GM12878 (cell line): ENCODE measurements around the gene CACNA2D3. TPM values are rescaled to one million over a fixed set of nuclear protein-coding genes. Genes with fewer than 3 reads are reported as not detected.

ENCODE experiments used
- ATAC-seq: fragments of 200-7000 bp; cut with Tn5 transposase; 3 replicates; pipeline ENCODE4 v1.9.1; 2020; ENCODE audit warnings: mild to moderate bottlenecking, moderate library complexity
- BruUV-seq: library from RNA; stranded (reverse); fragments of 400-500 nt; replicated peaks from 2 replicates; lab custom pipeline; 2021; lab: Mats Ljungman, UMichigan
- CTCF ChIA-PET: fragments of 300-600 bp; sonication (Branson Sonifier 250); formaldehyde crosslinking; extraction: SDS; loops from one replicate; lab custom pipeline; 2021; ENCODE audit warnings: inconsistent platforms; lab: Yijun Ruan, JAX
- POLR2A ChIA-PET: fragments of 350-600 bp; formaldehyde crosslinking; extraction: SDS; loops from one replicate; lab custom pipeline; 2021; ENCODE audit warnings: inconsistent platforms; lab: Charles Lee
- RAD21 ChIA-PET: fragments of 300-600 bp; sonication (Branson Sonifier 250); formaldehyde crosslinking; loops from one replicate; lab custom pipeline; 2023; ENCODE audit warnings: antibody characterized with exemption; ENCODE audit not compliant: unreplicated experiment; lab: Charles Lee
- SMC1A ChIA-PET: fragments of 300-600 bp; sonication (Branson Sonifier 250); formaldehyde crosslinking; loops from one replicate; lab custom pipeline; 2023; ENCODE audit not compliant: unreplicated experiment, uncharacterized antibody; lab: Charles Lee
- DNase-seq: peaks from one replicate; pipeline ENCODE4 v3.0.0-alpha.2; 2011; ENCODE audit warnings: low read depth, low spot score
- FAIRE-seq: peaks from 3 replicates; lab custom pipeline; 2011; peaks lifted over from hg19 to GRCh38; lab: Jason Lieb, UNC
- H2AFZ ChIP-seq: 2 replicates; pipeline ENCODE4 v1.6.0; 2011; ENCODE audit warnings: low read depth, low read length, control low read depth; ENCODE audit not compliant: control insufficient read depth
- H3K27ac ChIP-seq: 2 replicates; pipeline ENCODE4 v1.5.1; 2011; ENCODE audit warnings: control low read depth; ENCODE audit not compliant: control insufficient read depth, insufficient read depth
- H3K27me3 ChIP-seq, 2 experiments: replicated peaks in 1 of 2; 2 replicates each; pipeline versions ENCODE4 v1.6.0 to v1.6.1; 2011; ENCODE audit warnings: low read length in 1 of 2; ENCODE audit not compliant: control insufficient read depth in 2 of 2, insufficient read depth in 2 of 2
- H3K36me3 ChIP-seq, 2 experiments: 2 replicates each; pipeline ENCODE4 v1.5.1; 2011; ENCODE audit warnings: low read length in 1 of 2; ENCODE audit not compliant: control insufficient read depth in 2 of 2, insufficient read depth in 2 of 2
- H3K4me1 ChIP-seq: 2 replicates; pipeline ENCODE4 v1.6.1; 2011; ENCODE audit warnings: mild to moderate bottlenecking, low read length, moderate library complexity, mixed read lengths; ENCODE audit not compliant: control insufficient read depth, insufficient read depth
- H3K4me2 ChIP-seq: 2 replicates; pipeline ENCODE4 v1.6.0; 2011; ENCODE audit warnings: control low read depth; ENCODE audit not compliant: control insufficient read depth, insufficient read depth
- H3K4me3 ChIP-seq: fragments of 200-600 bp; sonication (generic); 2 replicates; pipeline ENCODE4 v1.5.1; 2016
- H3K79me2 ChIP-seq: 2 replicates; pipeline ENCODE4 v1.6.0; 2011; ENCODE audit warnings: low read length; ENCODE audit not compliant: control insufficient read depth, insufficient read depth
- H3K9ac ChIP-seq: 2 replicates; pipeline ENCODE4 v1.8.0; 2011; ENCODE audit warnings: low read length, control low read depth, mixed read lengths; ENCODE audit not compliant: control insufficient read depth, insufficient read depth
- H3K9me3 ChIP-seq: replicated peaks from 3 replicates; pipeline ENCODE4 v1.5.1; 2011; ENCODE audit warnings: mild to moderate bottlenecking, low read length; ENCODE audit not compliant: control insufficient read depth, insufficient read depth
- H4K20me1 ChIP-seq: 2 replicates; pipeline ENCODE4 v1.6.0; 2011; ENCODE audit not compliant: control insufficient read depth, insufficient read depth
- BRCA1 ChIP-seq: IDR thresholded peaks from 2 replicates; pipeline ENCODE4 v1.6.1; 2011; ENCODE audit warnings: low read depth, low read length, improper control_type of control experiment
- CTCF ChIP-seq, 3 experiments: IDR thresholded peaks in 2 of 3; conservative IDR thresholded peaks in 1 of 3; 2 replicates each; pipeline ENCODE4 v1.5.1; 2011; ENCODE audit warnings: low read depth in 3 of 3, low read length in 3 of 3, mild to moderate bottlenecking in 3 of 3, control low read depth in 2 of 3, moderate library complexity in 2 of 3, inconsistent platforms in 1 of 3, mixed read lengths in 1 of 3; ENCODE audit not compliant: control insufficient read depth in 2 of 3, insufficient read depth in 1 of 3; ENCODE audit errors: extremely low read depth in 1 of 3
- IRF3 ChIP-seq: fragments of 450-650 bp; IDR thresholded peaks from 2 replicates; pipeline ENCODE4 v1.6.1; 2014; ENCODE audit warnings: mild to moderate bottlenecking
- MLLT1 ChIP-seq: fragments of 450-650 bp; IDR thresholded peaks from 2 replicates; pipeline ENCODE4 v1.6.1; 2016; ENCODE audit warnings: mild to moderate bottlenecking
- NR2C1 ChIP-seq: fragments of 450-650 bp; IDR thresholded peaks from 2 replicates; pipeline ENCODE4 v1.6.1; 2017; ENCODE audit warnings: antibody characterized with exemption, mild to moderate bottlenecking, moderate library complexity
- NR2F1 ChIP-seq: fragments of 450-650 bp; conservative IDR thresholded peaks from 2 replicates; pipeline ENCODE4 v1.6.1; 2017; ENCODE audit warnings: mild to moderate bottlenecking
- PBX3 ChIP-seq: IDR thresholded peaks from 2 replicates; pipeline ENCODE4 v1.6.1; 2011; ENCODE audit warnings: mild to moderate bottlenecking, low read depth, low read length, moderate library complexity; ENCODE audit not compliant: insufficient replicate concordance
- POLR2AphosphoS2 ChIP-seq: IDR thresholded peaks from 2 replicates; pipeline ENCODE4 v1.6.1; 2011; ENCODE audit warnings: low read depth, mild to moderate bottlenecking, low read length, improper control_type of control experiment, moderate library complexity
- POLR2AphosphoS5 ChIP-seq: IDR thresholded peaks from 2 replicates; pipeline ENCODE4 v1.6.1; 2011; ENCODE audit warnings: mild to moderate bottlenecking, low read length, inconsistent platforms
- SUPT20H ChIP-seq: IDR thresholded peaks from 2 replicates; pipeline ENCODE4 v1.6.1; 2011; ENCODE audit warnings: low read depth, mild to moderate bottlenecking, low read length, moderate library complexity, borderline replicate concordance; ENCODE audit not compliant: control insufficient read depth
- TARDBP ChIP-seq: IDR thresholded peaks from 2 replicates; pipeline ENCODE4 v1.6.1; 2016; ENCODE audit warnings: borderline replicate concordance
- USF1 ChIP-seq: IDR thresholded peaks from 2 replicates; pipeline ENCODE4 v1.6.1; 2011; ENCODE audit warnings: borderline replicate concordance, low read depth, mild to moderate bottlenecking, moderate library complexity, mixed read lengths, low read length; ENCODE audit not compliant: insufficient read depth; ENCODE audit errors: extremely low read length
- ZBTB11 ChIP-seq: fragments of 450-650 bp; formaldehyde crosslinking; IDR thresholded peaks from 2 replicates; pipeline ENCODE4 v1.5.0; 2022; ENCODE audit warnings: mild to moderate bottlenecking, missing genetic modification characterization
- ZZZ3 ChIP-seq: IDR thresholded peaks from 2 replicates; pipeline ENCODE4 v1.6.1; 2011; ENCODE audit warnings: low read depth; ENCODE audit not compliant: control insufficient read depth, insufficient read length
- WGBS: methylation state at CpG from one replicate; pipeline ENCODE4 v1.1.6; 2016; ENCODE audit warnings: low lambda C conversion rate; ENCODE audit not compliant: insufficient replicate concordance, insufficient coverage; ENCODE audit errors: missing lambda C conversion rate; 5-methylcytosine and 5-hydroxymethylcytosine counted together
- in situ Hi-C: fragments of 300-500 bp; cut with MboI; formaldehyde crosslinking; loops from 9 replicates; pipeline ENCODE4 v1.14.3; 2018; ENCODE audit warnings: mixed read lengths
- intact Hi-C: fragments of 100-400 bp; cut with micrococcal nuclease; formaldehyde crosslinking; loops from one replicate; pipeline ENCODE4 v1.14.2; 2022; ENCODE audit not compliant: unreplicated experiment
- polyA plus RNA-seq, 11 experiments: library from polyadenylated mRNA; depleted of rRNA in 4 of 11; unstranded in 6 of 11; stranded (reverse) in 5 of 11; fragments of >200 nt; fragmentation: Nextera tagmentation in 4 of 11; fragmentation: Illumina TruSeq in 1 of 11; extraction: Ambion mirVana in 4 of 11; extraction: Trizol in 1 of 11; gene quantifications; 1 replicate in 1 of 11; 2 replicates in 10 of 11; pipeline versions ENCODE4 v1.2.1 to v1.2.3, GENCODE V29; 2011 to 2016; ENCODE audit warnings: inconsistent platforms in 2 of 11, missing spikeins in 2 of 11, low read depth in 1 of 11
- total RNA-seq, 4 experiments: library from RNA; depleted of rRNA in 3 of 4; stranded (reverse); fragments of >200 nt in 3 of 4; fragmentation: Illumina TruSeq in 1 of 4; extraction: Trizol in 1 of 4; gene quantifications; 2 replicates each; pipeline versions ENCODE4 v1.2.1 to v1.2.3, GENCODE V29; 2013 to 2021

Gene CACNA2D3
- total and polyA plus RNA-seq, 10 of the 15 experiments (the other 5 are each of a cell fraction or from before 2014, with no cell fraction given), result not detected

- Histone ChIP-seq H3K27ac (no peak overlapping the region), H3K27me3 (no peaks in the 10 kb centered on the region), H4K20me1 (no peaks in the 10 kb centered on the region), H2AFZ (no peak overlapping the region), H3K4me3 (no peak overlapping the region), H3K79me2 (no peaks in the 10 kb centered on the region), H3K4me1 (no peaks in the 10 kb centered on the region), H3K4me2 (no peak overlapping the region), H3K36me3 (no peaks in the 10 kb centered on the region), H3K9me3 (no peaks in the 10 kb centered on the region), H3K9ac (no peak overlapping the region)
- POLR2A ChIA-PET, result no interaction called here
- RAD21 ChIA-PET, result no interaction called here
- WGBS, result 3% methylated on average over 2 of the region's 2 CpGs
- SMC1A ChIA-PET, result no interaction called here
- in situ Hi-C loops, result no loop called here
- FAIRE-seq (no peak), ATAC-seq (no peak), DNase-seq (no peak)
- intact Hi-C loops, result no loop called here
- CTCF ChIA-PET, result no interaction called here
- BruUV-seq, result no TSS peak
- TF ChIP-seq NR2C1 (no peak), IRF3 (no peak), TARDBP (no peak), ZZZ3 (no peak), PBX3 (no peak), ZBTB11 (CRISPR knock-in tag) (no peak), MLLT1 (no peak), NR2F1 (no peak), POLR2AphosphoS2 (no peak), SUPT20H (no peak), USF1 (no peak), BRCA1 (no peak), POLR2AphosphoS5 (no peak), CTCF (IDR thresholded peaks at IDR 0.05 in 2 of 3, conservative IDR thresholded peaks at IDR 0.05 in 1 of 3; ENCODE audit: control insufficient read depth in 2 of 3, extremely low read depth in 1 of 3, insufficient read depth in 1 of 3, low read depth in 3 of 3, low read length in 3 of 3) (no peak)
These were observed 636.8 kb downstream of the CACNA2D3 start for GRCh38 chr3:54759166-54759565.
